ENCODE data around the gene ZDHHC14. TPM values are rescaled to one million over a fixed set of nuclear protein-coding genes. Genes with fewer than 3 reads are reported as not detected.

ZDHHC14 gene
- total and polyA plus RNA-seq, 2 experiments from 2014 or later: 3.0 to 7.4 TPM

DNA sequence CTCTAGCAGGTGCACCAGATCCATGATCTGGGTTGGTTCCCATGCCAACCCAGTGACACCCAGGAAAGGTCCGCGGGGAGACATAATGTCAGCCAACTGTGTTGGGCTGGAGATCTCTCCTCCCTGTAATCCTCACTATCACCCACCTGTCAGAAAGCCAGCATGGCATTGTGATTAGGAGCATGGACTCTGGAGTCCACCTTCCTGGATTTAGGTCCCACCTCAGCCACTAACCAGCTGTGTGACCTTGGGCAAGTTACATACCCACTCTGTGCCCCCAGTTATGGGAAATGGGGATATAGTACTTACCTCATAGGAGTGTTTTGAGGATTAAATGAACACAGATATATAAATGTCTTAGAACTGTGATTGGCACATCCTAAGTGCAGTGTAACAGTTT is 97.9 kb downstream of the ZDHHC14 start (continued):
- TF ChIP-seq CREB1 (CRISPR knock-in tag; IDR thresholded peaks at IDR 0.05; ENCODE audit: low read depth) (no peak), EZH2phosphoT487 (IDR thresholded peaks at IDR 0.05; ENCODE audit: unreplicated experiment) (no peak), EZH2 (IDR thresholded peaks at IDR 0.05; ENCODE audit: low read depth, unreplicated experiment) (no peak), STAT1 (IDR thresholded peaks at IDR 0.05; ENCODE audit: unreplicated experiment) (no peak)
- TF ChIP-seq, protein P1, sequence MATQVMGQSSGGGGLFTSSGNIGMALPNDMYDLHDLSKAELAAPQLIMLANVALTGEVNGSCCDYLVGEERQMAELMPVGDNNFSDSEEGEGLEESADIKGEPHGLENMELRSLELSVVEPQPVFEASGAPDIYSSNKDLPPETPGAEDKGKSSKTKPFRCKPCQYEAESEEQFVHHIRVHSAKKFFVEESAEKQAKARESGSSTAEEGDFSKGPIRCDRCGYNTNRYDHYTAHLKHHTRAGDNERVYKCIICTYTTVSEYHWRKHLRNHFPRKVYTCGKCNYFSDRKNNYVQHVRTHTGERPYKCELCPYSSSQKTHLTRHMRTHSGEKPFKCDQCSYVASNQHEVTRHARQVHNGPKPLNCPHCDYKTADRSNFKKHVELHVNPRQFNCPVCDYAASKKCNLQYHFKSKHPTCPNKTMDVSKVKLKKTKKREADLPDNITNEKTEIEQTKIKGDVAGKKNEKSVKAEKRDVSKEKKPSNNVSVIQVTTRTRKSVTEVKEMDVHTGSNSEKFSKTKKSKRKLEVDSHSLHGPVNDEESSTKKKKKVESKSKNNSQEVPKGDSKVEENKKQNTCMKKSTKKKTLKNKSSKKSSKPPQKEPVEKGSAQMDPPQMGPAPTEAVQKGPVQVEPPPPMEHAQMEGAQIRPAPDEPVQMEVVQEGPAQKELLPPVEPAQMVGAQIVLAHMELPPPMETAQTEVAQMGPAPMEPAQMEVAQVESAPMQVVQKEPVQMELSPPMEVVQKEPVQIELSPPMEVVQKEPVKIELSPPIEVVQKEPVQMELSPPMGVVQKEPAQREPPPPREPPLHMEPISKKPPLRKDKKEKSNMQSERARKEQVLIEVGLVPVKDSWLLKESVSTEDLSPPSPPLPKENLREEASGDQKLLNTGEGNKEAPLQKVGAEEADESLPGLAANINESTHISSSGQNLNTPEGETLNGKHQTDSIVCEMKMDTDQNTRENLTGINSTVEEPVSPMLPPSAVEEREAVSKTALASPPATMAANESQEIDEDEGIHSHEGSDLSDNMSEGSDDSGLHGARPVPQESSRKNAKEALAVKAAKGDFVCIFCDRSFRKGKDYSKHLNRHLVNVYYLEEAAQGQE (IDR thresholded peaks at IDR 0.05; ENCODE audit: unreplicated experiment): no peak

- no peaks in the 10 kb centered on the region for H3F3A ChIP-seq (replicated peaks; ENCODE audit: low read depth)
- H3K27ac ChIP-seq (ENCODE audit: low read depth): no peak overlapping the region
- H3K27me3 Mint-ChIP-seq (ENCODE audit: insufficient read depth, low read depth, poor library complexity): no peaks in the 10 kb centered on the region
- no peak for ATAC-seq
- H3K36me3 Mint-ChIP-seq (ENCODE audit: low read depth): no peaks in the 10 kb centered on the region
- H3K9me3 Mint-ChIP-seq: no peaks in the 10 kb centered on the region
- no peaks in the 10 kb centered on the region for H3K4me1 Mint-ChIP-seq
- H3K27me3 ChIP-seq (ENCODE audit: insufficient read depth): no peaks in the 10 kb centered on the region
- H3K4me3 ChIP-seq: no peak overlapping the region
- no peak overlapping the region for H3K4me3 Mint-ChIP-seq
- no peaks in the 10 kb centered on the region for H3K36me3 ChIP-seq (ENCODE audit: insufficient read depth)
- no peak overlapping the region for H3K4me2 ChIP-seq
- DNase-seq (ENCODE audit: low spot score): no peak
- no peaks in the 10 kb centered on the region for H3K4me1 ChIP-seq (ENCODE audit: insufficient read depth)
- H2AFZ ChIP-seq: no peak overlapping the region
- H3K79me2 ChIP-seq (replicated peaks; ENCODE audit: insufficient read depth): no peaks in the 10 kb centered on the region
- no peak overlapping the region for H3K27ac Mint-ChIP-seq
- no peaks in the 10 kb centered on the region for H4K20me1 ChIP-seq (replicated peaks; ENCODE audit: insufficient read depth)
- no peaks in the 10 kb centered on the region for H3K9me2 ChIP-seq (ENCODE audit: insufficient read depth)
- TF ChIP-seq CREB1 (CRISPR knock-in tag; IDR thresholded peaks at IDR 0.05; ENCODE audit: low read depth) (no peak), EZH2 (IDR thresholded peaks at IDR 0.05; ENCODE audit: low read depth, unreplicated experiment) (no peak), ZNF114 (CRISPR knock-in tag; IDR thresholded peaks at IDR 0.05) (no peak), POLR2AphosphoS5 (IDR thresholded peaks at IDR 0.05; ENCODE audit: low read depth) (no peak), STAT1 (IDR thresholded peaks at IDR 0.05; ENCODE audit: unreplicated experiment) (no peak), NANOG (IDR thresholded peaks at IDR 0.05; ENCODE audit: borderline replicate concordance) (no peak)
- TF ChIP-seq, protein P2, sequence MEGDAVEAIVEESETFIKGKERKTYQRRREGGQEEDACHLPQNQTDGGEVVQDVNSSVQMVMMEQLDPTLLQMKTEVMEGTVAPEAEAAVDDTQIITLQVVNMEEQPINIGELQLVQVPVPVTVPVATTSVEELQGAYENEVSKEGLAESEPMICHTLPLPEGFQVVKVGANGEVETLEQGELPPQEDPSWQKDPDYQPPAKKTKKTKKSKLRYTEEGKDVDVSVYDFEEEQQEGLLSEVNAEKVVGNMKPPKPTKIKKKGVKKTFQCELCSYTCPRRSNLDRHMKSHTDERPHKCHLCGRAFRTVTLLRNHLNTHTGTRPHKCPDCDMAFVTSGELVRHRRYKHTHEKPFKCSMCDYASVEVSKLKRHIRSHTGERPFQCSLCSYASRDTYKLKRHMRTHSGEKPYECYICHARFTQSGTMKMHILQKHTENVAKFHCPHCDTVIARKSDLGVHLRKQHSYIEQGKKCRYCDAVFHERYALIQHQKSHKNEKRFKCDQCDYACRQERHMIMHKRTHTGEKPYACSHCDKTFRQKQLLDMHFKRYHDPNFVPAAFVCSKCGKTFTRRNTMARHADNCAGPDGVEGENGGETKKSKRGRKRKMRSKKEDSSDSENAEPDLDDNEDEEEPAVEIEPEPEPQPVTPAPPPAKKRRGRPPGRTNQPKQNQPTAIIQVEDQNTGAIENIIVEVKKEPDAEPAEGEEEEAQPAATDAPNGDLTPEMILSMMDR (conservative IDR thresholded peaks at IDR 0.05; ENCODE audit: low read depth in 2 of 2): no peak
- TF ChIP-seq, protein P3, sequence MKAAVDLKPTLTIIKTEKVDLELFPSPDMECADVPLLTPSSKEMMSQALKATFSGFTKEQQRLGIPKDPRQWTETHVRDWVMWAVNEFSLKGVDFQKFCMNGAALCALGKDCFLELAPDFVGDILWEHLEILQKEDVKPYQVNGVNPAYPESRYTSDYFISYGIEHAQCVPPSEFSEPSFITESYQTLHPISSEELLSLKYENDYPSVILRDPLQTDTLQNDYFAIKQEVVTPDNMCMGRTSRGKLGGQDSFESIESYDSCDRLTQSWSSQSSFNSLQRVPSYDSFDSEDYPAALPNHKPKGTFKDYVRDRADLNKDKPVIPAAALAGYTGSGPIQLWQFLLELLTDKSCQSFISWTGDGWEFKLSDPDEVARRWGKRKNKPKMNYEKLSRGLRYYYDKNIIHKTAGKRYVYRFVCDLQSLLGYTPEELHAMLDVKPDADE (IDR thresholded peaks at IDR 0.05): no peak
- TF ChIP-seq, protein P1 (IDR thresholded peaks at IDR 0.05; ENCODE audit: unreplicated experiment): no peak
These were observed 98.7 kb downstream of the ZDHHC14 start for GRCh38 chr6:157479464-157480303.
